Measurements from ENCODE around the gene NDRG3.
"Not testable (repeated sequence)": the region's sequence is repeated elsewhere in the genome, so short reads cannot be mapped to it uniquely, and the experiment has no call there.

Gene NDRG3

DNA sequence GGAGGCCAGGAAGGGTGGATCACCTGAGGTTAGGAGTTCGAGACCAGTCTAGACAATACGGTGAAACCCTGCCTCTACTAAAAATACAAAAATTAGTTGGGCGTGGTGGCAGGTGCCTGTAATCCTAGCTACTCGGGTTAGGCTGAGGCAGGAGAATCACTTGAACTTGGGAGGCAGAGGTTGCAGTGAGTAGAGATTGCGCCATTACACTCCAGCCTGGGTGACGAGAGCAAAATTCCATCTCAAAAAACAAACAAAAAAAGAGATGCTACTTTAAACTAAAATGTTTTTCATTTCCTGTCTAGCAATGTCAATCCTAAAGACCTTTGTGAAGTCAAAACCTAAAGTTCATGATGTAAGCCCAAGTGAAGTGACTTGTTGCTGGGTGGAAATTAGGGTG, 14.8 kb upstream of the NDRG3 start:
- no peak for DNase-seq

DNA sequence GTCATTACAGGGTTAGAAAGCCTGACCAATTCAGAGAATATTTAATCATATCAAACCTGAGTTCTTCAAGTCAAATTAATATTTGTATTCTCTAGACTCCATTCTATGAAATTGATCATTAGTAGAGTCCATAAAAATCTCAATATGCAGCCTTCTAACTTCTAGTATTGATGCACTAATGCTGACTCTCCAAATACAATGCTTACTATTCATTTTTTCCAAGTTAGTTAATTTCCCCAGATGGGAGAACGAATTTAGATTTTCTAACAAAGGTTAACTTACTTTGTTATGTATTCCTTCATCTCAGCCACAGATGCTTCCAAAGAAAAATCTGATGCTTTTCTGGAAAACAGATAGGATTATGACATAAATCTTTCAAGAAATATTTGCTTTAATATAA, 12.4 kb upstream of the NDRG3 start:
- no peak for DNase-seq

DNA sequence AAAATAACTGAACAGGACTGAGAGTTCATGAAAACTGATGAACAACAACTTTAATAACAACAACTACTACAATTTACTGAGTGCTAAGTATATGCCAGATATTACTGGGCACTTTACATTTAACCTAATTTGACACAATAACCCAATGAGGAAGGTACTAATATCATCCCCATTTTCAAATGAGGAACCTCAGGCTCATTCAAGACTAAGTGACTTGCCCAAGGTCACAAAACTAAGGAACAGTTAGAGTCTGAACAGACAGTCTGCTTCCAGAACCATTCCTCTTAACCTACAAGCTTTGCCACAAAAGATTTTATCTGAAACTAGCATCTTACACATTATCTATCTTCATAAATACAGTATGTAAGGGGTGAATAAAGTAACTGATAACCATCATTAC, 10.6 kb upstream of the NDRG3 start:
- DNase-seq: no peak

DNA sequence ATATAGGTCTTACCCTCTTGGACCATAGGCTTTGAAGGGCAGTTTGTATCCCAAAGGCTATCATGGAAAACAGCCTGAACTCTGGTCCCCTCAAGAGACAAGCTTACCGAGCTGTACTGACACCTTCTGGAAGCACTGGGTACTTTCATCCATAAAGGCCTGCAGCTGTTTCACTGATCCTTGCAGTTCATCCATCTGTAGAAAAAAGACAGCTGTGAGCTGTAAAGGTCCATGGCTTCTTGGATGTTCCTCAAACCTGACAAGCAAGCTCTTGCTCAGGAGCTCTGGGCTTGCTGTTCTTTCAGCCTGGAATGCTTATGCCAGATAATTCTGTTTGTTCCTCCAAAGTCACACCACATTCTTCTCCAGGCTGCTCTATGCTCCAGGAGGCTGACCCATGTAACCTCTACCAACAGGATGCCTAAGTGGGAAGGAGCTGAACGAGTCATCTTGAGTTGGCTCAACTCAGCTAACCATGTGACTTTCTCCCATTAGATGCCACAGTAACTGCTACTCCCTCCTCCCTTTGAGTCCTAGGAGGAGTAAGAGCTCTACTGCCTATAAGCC, 8.8 kb upstream of the NDRG3 start:
- DNase-seq: peak; percentile 62

DNA sequence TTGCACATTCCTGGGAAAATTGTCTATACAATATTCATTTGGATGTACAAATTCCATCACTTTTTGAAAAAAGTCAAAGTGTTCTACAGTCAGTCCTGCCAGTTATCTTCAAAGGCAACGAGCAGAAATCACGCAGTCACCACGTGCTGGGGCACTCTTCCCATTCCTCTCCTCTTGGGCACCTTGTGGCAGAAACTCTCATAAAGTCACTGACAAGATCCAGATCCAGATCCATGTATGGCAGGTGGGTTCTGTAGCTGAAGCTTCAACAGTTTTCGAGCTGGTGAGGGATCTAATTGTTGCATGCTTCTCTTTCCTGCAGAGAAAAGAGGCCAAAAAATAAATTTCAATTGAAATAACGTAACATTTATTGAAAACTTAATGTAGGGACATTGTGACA, 6.7 kb upstream of the NDRG3 start:
- DNase-seq: no peak

DNA sequence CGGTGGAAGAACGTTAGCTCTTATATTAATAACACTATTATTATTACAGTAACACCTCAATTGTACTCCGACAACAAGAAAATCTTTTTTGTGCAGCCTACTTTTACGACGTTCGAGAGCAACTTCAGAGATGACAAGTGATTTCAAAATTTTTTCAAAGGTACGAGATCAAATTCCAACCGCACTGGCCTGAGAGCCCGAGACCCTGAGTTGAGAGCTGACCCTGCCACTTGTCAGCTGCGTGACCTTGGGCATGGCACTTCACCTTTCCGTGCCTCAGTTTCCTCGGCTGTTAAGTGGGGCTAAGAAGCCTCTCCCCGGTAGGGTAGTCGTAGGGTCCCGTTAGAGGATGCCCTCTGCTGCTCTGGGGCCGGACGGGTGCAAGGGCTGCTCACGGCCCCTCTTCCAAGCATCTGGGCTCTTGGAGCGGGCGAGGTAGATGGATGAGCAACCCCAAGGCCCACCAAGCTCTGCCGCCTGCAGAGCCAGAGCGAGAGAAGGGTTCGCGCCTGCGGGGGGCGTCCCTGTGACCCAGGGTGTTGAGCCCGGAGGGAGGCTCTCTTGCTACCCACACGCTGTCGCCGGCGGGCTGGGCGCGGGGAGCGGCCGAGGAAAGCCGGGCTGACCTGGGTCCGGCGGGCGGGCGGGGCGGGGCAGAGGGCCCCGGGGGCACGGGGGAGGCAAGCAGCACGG, 510 bp downstream of the NDRG3 start:
- peak; percentile 15 for DNase-seq

DNA sequence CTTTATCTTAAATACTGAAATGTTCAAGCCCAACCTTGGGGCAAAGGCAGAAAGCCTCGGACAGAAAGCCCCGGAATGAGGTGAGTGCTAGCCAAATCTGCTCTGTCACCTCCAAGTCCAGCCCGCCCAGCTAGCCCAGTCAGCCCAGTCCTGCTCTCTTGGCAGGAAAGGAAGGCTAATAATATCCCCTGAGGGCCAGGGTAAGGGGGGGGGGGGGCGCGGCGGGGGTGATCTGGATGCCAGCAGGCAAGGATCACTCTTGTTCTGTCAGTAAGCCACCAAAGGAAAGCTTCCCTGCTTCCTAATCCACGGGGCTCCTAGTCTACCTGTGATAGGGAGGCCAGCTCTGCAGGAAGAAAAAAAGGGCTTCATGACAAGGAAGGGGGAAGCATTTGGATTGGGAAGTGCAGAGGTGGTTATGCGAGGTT, 1.1 kb downstream of the NDRG3 start:
- DNase-seq: peak; percentile 53

DNA sequence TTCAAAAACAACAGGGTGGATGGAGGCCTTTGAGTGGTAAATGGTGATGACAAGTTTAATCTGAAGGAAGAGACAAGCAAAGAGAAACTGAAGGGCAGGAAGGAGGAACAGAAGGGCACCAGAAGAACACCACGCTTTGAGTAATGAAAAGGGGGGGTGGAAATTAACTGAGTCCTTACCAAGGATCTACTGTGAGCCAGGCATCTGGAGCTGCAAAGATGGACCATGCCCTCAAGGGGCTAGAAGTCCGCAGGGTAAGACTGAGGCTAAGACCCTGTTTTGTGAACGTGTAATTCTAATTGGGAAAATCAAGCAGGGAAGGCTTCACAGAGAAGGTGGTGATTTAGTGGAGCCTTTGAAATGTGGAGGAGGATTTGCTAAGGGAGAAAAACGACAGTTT, 1.6 kb downstream of the NDRG3 start:
- no peak for DNase-seq

DNA sequence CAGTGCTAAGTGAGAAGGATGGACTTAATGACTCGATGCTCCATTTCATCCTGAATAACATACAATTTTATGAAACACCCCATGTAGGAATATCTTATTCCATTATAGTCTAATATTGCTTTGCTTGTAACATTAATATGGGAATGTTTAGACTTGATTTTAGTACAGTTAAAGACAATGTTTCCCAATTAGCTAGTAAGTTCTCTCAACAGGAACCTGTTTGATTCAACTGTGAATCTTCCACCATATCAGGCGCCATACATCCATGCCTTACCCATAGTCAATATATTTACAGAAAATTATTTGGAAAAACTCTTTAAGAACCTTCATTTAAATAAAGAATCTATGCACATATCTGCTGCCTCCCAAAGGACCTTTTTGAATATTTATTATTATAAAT, 3.3 kb downstream of the NDRG3 start:
- DNase-seq: no peak

DNA sequence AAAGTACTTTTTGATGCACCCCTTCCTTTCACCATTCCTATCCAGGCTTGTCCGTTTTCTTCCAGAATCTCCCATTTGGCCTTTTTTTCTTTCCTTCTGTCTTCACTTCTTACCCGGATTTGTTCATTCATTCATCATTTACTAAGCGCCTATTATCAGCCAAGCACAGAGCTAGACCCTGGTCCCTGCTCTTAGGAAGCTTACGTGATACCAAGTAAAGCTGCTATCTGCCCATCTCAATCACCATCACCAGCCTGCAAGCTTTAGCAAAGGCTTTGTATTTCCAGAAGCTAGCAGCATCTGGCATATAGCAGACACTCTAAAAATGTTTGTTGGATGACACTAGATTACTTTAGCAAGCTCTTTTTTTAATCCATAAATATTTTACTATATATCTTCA, 4.8 kb downstream of the NDRG3 start:
- no peak for DNase-seq

DNA sequence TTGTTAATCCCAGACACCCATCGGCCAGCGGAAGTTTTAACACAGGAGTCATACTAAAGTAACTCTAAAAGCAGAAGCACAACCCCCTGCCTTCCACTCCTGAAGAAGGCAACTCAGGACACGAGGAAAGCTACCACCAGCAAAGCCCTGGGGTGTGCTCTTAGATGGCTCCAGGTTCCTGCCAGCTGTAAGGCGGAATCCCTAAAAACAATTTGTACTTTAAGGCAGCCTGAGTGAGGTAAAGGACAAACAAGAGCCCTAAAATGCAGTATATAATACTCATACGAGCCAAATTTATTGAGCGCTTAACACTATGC, 8.7 kb downstream of the NDRG3 start:
- no peak for DNase-seq

DNA sequence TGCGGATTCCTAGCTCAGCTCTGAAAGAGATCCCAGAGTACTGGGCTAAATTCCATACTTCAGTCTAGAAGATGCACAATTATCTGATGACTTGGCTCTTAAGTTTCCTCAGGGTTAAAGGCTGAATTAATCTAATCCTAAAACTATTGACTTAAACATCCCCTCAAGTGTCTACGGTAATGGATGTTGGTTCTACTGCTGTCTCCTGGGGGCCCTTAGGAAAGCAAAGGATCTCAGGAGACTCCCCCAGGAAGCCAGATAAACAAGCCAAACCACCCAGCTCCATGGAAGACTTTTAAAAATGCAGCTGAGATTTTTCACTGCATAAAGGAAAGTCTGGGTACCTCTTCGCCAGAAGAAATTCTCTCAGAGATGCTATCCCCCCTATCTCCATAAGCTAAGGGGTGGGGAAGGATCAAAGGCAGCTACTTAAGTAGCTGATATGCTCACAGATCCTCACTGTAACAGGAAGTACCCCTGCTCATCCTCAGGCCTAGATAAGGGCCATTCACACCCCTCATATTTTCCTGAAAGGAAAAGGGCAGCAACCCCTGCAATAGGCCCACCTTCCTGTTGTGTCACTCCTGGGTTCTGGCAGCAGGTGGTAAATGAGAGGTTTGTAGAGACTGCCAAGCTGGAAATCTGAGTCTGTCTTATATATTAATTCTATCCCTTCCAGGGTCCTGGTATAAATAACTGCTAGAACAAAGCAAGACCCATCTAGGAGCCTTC, 9.3 kb downstream of the NDRG3 start:
- no peak for DNase-seq

DNA sequence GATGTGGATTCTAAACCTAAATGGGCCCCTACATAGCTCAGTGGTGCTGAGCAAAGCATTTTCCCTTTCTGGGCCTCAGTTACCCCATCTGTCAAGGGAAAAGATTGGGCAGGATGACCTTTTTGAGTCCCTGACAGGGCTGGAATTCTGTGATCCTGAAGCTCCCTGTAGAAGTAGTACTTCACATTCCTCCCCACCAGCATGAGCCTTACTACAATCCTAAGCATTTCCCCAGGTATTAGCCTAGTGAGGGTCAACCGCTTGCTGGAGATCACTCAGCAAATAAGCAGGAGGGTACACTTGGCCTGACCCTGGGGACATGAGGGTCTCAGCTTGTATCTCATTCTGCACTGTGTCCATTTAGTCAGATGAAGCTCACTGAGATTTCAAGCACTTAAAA, 13.4 kb downstream of the NDRG3 start:
- DNase-seq: no peak

DNA sequence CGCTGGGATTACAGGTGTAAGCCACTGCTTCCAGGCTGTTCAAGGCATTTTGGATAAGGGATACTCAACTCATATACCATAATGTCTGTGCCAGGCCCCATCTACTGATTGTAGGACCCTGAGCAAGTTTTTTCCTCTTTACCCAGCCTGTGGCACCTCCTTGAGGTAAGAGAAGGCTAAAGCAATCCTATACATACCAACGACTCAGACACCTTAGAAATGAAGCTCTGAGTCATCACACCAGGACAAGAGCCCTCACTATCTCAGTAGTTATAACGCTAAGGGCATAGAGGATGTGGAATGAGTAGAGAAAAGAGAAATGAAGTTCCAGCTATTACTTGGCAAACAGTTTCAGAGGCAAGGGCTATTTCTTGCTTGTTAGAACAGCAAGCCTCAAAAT, 16.9 kb downstream of the NDRG3 start:
- DNase-seq: peak; percentile 16

DNA sequence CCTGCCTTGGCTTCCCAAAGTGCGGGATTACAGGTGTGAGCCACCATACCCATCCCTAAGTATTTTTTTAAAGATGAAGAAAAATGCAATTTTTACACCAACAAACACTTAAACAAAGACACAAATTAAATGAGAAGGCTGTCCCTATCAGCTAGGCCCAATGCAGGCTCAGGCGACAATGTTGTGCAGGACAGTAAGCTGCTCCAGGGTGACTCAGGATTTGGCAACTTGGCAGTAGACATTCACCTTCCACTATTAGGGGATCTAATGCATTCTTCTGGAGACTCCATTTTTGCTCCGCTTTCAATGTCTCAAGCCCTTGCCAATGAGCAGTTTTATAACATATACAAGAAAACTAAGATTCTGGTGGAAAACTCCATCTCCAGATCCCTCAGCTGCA, 19.7 kb downstream of the NDRG3 start:
- DNase-seq: no peak

DNA sequence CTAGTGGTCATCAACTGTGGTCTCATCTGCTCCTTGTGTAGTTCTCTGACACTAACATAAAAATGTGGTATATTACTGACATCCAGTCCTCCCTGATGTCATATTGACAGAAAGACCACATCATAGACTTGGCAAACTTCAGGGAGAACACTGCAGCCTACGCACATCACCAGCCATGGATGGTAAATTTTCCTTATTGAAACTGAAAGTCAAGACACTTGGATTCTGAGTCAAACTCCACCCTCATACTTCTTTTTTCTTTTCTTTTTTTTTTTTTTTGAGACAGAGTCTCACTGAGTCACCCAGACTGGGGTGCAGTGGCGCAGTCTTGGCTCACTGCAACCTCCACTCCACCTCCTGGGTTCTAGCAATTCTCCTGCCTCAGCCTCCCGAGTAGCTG, 25.4 kb downstream of the NDRG3 start:
- DNase-seq: no peak

DNA sequence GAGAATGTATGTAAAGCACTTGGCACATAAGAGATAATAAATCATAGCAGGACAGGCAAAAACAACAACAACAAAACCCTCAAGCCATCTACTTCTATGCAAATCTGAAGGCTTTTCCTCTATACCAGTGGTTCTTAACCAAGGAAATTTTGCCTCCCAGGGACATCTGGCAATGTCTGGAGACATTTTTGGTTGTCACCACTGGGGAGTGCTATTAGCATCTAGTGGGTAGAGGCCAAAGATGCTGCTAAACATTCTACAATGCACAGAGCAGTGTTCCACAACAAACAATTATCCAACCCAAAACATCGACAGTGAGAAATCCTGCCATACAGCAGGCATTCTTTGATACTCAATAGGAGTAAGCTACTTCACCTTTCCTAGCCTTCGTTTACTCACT, 28.2 kb downstream of the NDRG3 start:
- DNase-seq: no peak

DNA sequence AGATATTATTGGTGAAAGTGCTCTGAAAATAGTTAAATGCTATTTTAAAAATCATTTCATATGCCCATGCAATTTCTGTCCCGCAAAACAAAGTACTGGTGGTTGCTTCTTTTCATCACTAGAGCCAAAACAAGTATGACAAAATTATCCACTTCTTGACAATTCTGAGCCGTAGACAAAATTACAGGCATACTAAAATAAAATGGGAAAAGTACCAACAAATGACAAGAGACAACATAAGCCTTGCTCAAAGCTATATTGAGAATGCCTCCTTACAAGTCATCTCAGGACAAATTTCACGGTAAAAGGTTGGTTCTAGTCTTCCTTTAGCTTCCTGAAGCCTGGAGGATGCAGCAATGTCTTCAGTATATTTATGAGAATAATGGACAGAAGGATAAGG, 28.9 kb downstream of the NDRG3 start:
- DNase-seq: no peak

DNA sequence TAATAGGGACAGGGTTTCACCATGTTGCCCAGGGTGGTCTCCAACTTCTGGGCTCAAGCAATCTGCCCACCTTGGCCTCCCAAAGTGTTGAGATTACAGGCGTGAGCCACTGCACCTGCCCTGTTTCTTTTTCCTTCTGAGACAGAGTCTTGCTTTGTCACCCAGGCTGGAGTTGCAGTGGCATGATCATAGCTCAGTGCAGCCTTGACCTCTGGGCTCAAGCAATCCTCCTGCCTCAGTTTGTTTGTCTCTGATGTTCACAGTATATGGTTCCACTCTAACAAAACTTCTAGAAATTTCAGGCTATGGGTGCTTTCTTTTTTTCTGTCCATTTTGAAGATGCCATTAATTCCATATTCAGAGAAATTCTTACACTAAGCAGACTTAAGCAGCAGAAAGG, 33.1 kb downstream of the NDRG3 start:
- DNase-seq: no peak

DNA sequence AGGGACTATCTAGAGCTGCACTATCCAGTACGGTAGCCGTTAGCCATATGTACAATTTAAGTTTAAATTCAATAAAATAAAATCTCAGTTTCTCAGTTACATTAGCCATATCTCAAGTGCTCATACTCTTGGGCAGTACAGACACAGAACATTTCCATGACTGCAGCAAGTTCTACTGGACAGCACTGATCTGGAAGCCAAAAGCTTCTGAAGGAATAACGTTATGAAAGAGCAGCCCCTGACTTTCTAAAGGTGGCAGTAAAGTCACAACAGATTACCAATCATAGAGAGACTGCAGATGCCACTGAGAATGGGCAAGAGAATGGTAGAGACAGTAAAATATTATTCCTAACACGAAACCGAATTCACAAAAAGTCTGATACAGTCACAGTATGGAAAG, 36.8 kb downstream of the NDRG3 start:
- DNase-seq: no peak

DNA sequence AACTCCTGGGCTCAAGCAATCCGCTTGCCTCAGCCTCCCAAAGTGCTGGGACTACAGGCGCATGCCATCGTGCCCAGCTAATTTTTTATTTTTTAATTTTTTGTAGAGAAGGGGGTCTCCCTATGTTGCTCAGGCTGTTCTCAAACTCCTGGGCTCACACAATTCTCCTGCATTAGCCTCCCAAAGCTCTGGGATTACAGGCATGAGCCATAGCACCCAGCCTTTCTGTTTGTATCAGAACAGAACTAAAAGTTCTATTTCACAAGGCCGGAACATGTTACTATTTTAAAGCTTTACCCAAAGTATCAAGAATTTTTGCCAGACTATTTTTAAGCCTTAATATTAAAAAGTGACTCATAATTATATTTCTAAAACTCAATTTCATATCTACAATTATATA, 42.4 kb downstream of the NDRG3 start:
- DNase-seq: no peak

DNA sequence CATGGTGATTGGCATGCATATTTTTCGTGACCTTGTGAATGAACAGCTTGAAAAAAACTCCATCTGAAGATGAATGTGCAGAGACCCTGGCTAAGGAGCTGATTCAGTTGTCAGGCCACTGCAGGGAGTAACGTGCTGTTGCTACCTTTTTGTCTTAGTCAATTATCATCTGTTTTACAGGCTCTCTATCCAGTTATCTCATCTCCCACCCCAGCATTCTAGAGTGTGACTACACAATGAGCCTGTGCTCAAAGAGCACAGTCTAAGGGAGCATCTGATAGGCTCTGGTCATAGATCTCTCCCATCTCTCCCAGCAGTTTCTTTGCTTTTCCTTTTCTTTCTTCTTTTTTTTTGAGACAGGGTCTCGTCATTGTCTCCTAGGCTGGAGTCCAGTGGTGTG, 45.5 kb downstream of the NDRG3 start:
- DNase-seq: no peak

DNA sequence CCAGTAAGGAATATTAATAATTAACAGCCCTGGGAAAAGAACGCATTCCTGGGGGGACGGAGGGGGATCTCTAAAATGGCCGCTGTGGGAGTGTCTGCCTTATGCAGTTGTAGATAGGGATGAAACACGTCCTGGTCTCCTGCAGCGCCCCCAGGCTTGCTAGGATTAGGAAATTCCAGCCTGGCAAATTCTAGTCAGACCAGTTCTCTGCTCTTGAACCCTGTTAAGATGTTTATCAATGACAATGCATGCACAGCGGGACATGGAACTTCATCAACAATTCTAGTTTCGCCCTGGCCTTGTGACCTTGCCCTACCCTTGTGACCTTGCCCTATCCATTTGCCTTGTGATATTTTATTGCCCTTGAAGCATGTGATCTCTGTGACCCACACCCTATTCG, 50.4 kb downstream of the NDRG3 start:
- DNase-seq: not testable (repeated sequence)

DNA sequence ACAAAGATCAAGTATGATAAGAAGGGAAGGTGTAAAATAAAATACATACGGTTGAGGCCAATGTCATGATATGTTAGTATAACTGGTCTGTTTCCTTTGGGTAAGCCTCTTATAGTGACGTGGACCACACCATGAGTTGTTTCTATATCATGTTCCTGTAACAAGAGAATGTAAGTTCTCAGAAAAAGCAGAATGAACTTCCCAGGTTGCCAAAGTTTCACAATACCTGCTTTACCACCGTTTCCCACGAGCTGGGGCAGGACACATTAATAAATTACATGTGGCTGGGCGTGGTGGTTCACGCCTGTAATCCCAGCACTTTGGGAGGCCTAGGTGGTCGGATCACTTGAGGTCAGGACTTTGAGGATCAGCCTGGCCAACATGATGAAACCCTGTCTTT, 57.3 kb downstream of the NDRG3 start:
- no peak for DNase-seq

DNA sequence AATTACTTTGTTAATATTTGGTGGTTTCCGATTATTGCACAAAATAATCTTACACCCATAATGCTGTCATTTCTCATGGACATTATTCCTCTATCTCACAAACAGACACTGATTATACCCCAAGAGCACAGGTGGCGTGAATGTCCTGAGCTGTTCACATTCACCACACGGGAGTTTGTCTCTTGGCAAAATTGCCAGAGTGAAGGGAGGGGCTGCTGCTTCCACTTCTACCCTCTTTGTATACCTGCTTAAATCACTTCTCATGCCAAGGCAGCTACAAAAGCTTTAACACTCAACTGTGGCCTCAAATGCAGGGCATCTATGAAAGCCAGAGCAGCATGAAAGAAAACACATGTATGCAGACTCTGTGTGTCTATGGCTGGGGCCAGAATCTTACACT, 58.0 kb downstream of the NDRG3 start:
- no peak for DNase-seq
